Activated CD8-positive, alpha-beta memory T cell treated with anti-CD3 and anti-CD28 coated beads, Interleukin-2, amount 50 U/mL, for 24 hours (primary cell): ENCODE results near the gene OTULIN.

Source experiments
- DNase-seq: peaks from one replicate; pipeline ENCODE4 v3.0.0-alpha.2; 2020; ENCODE audit errors: extremely low read depth

Gene OTULIN

DNA sequence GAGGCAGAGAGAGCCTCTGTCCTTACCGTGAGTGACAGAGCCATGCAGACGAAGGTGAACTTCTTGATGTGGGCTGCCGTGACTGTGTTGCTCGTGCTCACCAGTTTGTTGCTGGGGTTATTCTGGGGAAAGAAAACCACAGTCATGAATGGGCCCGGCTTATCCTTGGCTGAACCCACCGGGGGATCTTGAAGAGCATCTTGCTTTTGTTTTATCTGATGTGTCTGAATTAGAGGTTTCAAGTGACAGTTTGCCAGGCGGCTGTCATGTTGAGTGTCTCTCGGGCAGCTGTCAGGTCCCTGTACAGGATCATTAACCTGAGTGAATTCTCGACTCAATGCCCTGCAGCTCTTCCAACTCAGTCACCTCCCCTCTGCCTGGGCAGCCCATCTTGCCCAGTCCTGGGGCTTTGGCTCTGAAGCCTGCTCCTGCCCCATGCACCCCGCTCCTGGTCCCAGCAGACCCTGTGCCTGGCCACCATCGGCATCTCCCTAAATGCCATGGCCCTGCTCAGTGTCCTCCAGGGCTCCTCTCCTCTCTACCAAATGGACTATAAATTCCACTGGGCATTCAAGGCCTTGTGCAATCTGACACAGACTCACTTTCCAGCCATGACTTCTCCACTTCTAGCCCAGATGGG lies 77.4 kb downstream of the OTULIN start:
- DNase-seq, result no peak

DNA sequence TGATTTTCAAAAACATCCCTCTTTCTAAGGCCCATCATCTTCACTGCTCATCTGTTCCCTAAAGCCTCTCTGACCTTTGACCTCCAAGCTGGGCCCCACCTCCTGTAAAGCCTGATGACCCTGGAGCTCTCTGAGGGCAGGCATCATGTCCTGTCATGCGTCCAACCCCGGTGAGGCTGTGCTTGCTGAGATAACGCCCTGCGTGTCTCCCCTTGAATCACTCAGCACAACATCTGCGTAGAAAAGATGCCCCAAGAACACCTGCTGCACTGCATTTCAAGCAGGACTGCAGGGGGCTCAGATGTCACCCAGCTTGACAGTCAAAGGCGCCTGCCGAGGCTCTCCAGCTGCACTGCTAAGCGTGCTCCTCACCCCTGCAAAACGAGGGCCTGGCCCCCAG lies 78.0 kb downstream of the OTULIN start:
- no peak for DNase-seq

DNA sequence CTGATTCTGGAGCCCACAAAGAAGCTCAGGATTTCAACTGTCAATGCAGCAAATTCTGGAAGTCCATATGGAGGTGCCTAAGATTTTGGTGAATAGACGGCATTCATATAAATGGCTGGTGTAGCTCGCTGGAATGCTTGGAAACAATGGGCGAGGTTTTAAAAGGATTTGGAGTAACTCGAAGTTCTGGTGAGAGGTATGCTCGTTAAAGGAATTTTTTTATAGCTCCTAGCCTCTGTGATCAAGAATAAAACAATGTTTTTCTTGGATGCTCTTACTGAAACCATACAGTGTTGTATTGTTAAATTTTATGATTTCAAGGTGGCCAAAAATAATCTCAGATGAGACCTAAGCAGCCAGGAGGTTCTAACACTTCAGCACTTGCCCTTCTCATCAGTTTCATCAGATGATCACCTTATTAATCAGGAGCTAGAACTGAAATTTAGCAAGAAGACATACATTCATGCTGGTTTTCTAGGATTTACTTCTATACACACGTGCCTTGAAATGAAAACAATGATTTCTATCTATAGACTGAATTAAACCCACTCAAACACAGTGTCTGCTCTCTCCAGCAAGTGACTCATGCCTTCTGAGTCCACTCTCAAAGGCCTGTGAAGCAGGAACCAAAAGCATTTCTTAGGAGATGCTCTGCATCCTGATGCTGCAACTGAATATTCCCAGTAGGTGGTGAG lies 79.2 kb downstream of the OTULIN start:
- no peak for DNase-seq

DNA sequence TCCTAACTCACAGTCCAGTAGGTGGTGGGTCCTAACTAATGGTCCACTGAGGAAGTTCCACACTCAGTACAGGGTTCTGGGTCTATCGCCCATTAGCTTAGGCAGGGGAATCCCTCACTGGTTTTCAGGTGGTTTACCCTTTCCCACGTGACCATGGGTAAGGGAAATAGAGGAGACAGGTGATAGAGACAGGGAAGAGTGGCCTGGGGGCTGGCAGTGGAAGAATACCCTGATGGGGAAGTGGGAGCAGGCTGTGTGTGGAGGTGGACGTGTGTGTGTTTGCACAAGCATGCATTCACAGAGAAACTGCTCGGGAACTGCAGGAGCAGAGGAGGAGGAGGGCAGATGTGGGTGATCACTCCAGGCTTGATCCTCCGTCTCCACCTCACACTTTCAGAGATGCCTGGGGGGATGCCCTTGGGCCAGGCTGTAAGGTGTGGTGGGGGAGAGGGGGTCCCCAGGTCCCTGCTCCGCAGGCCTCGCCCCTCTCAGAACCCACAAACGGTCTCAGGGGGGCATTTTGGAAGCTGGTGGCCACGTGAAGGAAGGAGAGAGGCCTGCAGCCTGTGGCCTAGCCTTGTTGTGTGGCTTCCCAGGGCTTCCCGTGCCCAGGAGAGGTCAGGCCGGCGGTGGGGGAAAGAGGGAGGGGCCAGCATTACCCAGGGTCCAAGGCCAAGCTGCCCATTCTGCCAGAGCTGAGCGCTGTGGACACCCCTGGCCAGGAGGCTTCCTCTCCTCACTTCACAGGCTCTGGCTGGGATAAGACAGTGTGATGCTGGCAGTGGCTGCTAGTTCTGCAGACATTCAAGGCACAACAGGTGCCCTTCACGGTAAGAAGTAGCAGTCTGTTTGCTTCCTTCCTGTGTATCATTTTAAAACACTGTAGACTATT lies 80.0 kb downstream of the OTULIN start:
- DNase-seq, result no peak

DNA sequence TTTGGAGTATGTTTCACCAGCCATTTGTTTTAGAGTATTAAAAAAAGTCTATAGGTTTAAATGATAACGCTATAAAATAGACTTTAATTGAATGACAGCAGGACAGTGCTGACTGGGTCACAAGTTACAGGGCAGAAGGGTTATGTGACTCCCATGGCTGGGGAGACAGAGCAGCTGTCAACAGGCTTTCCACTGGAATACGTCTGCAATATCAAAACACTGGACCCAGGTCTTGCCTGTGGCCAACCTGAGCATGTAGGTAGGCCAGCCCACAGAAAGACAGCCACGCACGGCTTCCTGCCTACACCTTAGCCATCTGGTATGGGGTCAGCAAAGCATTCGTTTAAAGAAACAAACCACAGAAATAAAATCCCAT lies 80.7 kb downstream of the OTULIN start:
- no peak for DNase-seq

DNA sequence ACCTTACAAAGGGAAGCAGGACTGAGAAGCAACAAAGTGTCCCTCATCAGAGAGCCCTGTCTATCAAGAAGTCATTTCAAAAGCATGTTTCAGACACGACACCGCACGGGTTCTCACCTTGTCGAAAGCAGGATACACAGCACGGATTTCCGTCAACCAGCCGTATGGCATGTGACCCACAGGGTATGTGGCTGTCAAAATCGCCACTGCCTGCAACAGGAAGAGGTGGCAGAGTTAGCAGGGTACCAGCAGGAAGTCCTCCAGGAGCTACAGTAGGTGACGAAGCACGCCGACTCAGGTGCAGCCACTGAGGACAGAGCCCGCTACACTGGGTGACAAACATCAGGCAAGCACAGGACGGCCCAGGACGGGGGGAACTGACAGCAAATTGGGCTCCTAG lies 81.2 kb downstream of the OTULIN start:
- DNase-seq, result peak; percentile 6

DNA sequence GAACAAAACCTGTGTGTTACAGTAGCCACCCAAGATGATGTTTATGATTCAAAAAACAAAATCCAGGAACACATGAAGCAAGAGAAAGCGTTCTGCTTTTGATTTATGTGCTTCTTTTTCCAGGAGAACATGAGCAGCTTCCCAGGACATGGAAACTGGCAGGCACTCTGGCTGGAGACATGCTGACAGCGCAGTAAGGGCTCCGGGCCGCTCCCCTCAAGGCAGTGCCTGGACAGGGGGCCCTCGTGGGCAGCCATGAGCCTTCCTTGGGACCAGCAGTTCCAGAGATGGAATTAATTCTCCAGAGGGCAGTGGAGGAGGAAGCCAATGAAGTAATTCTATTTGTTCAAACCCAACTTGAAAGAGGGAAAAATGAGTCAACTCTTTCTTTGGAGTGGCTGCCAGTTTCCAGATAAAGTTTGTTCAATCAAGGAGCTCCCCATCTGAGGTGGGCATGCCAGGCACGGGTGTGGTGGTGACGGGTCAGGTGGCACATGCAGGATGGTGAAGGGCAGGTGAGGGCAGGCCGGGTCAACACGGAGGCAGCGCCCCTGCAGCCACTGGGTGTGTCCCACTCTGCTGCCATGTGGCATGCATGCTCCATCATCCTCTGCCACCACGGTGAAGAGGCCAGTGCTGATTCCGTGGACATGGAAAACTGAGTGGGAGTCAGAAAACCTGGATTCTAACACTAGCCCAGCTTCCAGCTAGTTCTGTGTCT lies 83.8 kb downstream of the OTULIN start:
- DNase-seq, result no peak
